ENCODE results near the gene EXOSC1.
A peak's percentile ranks its signal among the peaks of the same experiment; 100 is the strongest.

Gene EXOSC1

GRCh38 chr10:97445722-97446639 is at the start of gene EXOSC1, which contains the start of gene ZDHHC16:
Gene EXOSC1 (minus strand): TSS chr10:97446006. CDS start chr10:97445985, 21 bp downstream.
Gene ZDHHC16 (plus strand): TSS chr10:97446175. CDS start chr10:97451676, 5,501 bp downstream.
- peak; percentile 96 for DNase-seq (ENCODE audit: low read depth, low spot score)

GRCh38 chr10:97494863-97495506 is 49.2 kb upstream of the EXOSC1 start:
- no peak for DNase-seq (ENCODE audit: low read depth, low spot score)
- in situ Hi-C loops (cut with HindIII; ENCODE audit: low sequenced_read_pairs): no loop called here

More at GRCh38 chr10:97445722-97446639, at the start of gene EXOSC1, which contains the start of gene ZDHHC16:
- no peak for TF ChIP-seq CTCF (IDR thresholded peaks at IDR 0.05; ENCODE audit: low read depth, low read length)
- in situ Hi-C loops (cut with HindIII; ENCODE audit: low sequenced_read_pairs): no loop called here
- H3K4me3 ChIP-seq (ENCODE audit: low read depth, low read length): peak within 1 kb of the TSS; percentile 99

GRCh38 chr10:97494151-97494550 is 48.3 kb upstream of the EXOSC1 start:
- no peak for TF ChIP-seq CTCF (IDR thresholded peaks at IDR 0.05; ENCODE audit: low read depth, low read length)
- in situ Hi-C loops (cut with HindIII; ENCODE audit: low sequenced_read_pairs): no loop called here
- DNase-seq (ENCODE audit: low read depth, low spot score): no peak
- no peak overlapping the region for H3K4me3 ChIP-seq (ENCODE audit: low read depth, low read length)

More at GRCh38 chr10:97494863-97495506, 49.2 kb upstream of the EXOSC1 start:
- no peak overlapping the region for H3K4me3 ChIP-seq (ENCODE audit: low read depth, low read length)
- no peak for TF ChIP-seq CTCF (IDR thresholded peaks at IDR 0.05; ENCODE audit: low read depth, low read length)

GRCh38 chr10:97490592-97490991 is 44.8 kb upstream of the EXOSC1 start:
- no peak for TF ChIP-seq CTCF (IDR thresholded peaks at IDR 0.05; ENCODE audit: low read depth, low read length)
- no peak overlapping the region for H3K4me3 ChIP-seq (ENCODE audit: low read depth, low read length)
- in situ Hi-C loops (cut with HindIII; ENCODE audit: low sequenced_read_pairs): no loop called here
- DNase-seq (ENCODE audit: low read depth, low spot score): no peak

- no peak for DNase-seq (ENCODE audit: low read depth, low spot score)
- in situ Hi-C loops (cut with HindIII; ENCODE audit: low sequenced_read_pairs): no loop called here
- no peak overlapping the region for H3K4me3 ChIP-seq (ENCODE audit: low read depth, low read length)
- TF ChIP-seq CTCF (IDR thresholded peaks at IDR 0.05; ENCODE audit: low read depth, low read length): no peak
Measured at GRCh38 chr10:97485647-97486281, 40.0 kb upstream of the EXOSC1 start.

GRCh38 chr10:97483921-97484320 is 38.1 kb upstream of the EXOSC1 start:
- DNase-seq (ENCODE audit: low read depth, low spot score): no peak
- in situ Hi-C loops (cut with HindIII; ENCODE audit: low sequenced_read_pairs): no loop called here
- H3K4me3 ChIP-seq (ENCODE audit: low read depth, low read length): no peak overlapping the region
- no peak for TF ChIP-seq CTCF (IDR thresholded peaks at IDR 0.05; ENCODE audit: low read depth, low read length)

Measured in astrocyte of the spinal cord (primary cell).